HCT116 (cell line): ENCODE results near the gene PDCD6IP. TPM values are rescaled to one million over a fixed set of nuclear protein-coding genes. Genes with fewer than 3 reads are reported as not detected.
"Not testable (repeated sequence)": the region's sequence is repeated elsewhere in the genome, so short reads cannot be mapped to it uniquely, and the experiment has no call there.

Source experiments
- ATAC-seq: fragments of 200-7000 bp; cut with Tn5 transposase; 2 replicates; pipeline ENCODE4 v1.9.1; 2020; ENCODE audit warnings: mild to moderate bottlenecking, moderate library complexity
- BruUV-seq: library from RNA; stranded (reverse); fragments of 400-500 nt; replicated peaks from 2 replicates; lab custom pipeline; 2021; lab: Mats Ljungman, UMichigan
- CTCF ChIA-PET: fragments of 300-600 bp; sonication (Branson Sonifier 250); formaldehyde crosslinking; loops from one replicate; lab custom pipeline; 2021; ENCODE audit warnings: antibody characterized with exemption; lab: Charles Lee
- POLR2A ChIA-PET: fragments of 300-600, 350-600 bp; sonication (Branson Sonifier 250); formaldehyde crosslinking; loops from one replicate; lab custom pipeline; 2021; ENCODE audit warnings: antibody characterized with exemption; lab: Charles Lee
- RAD21 ChIA-PET, 2 experiments: fragments of 300-600 bp; sonication (Branson Sonifier 250); formaldehyde crosslinking; loops; one replicate each; lab custom pipeline; 2023; ENCODE audit warnings: low total read pairs in 2 of 2; ENCODE audit not compliant: uncharacterized antibody in 2 of 2, unreplicated experiment in 2 of 2, low non-redundant PET in 1 of 2; lab: Charles Lee
- DNase-seq: peaks from one replicate; pipeline ENCODE4 v3.0.0-alpha.2; 2010; ENCODE audit warnings: low read depth, low spot score
- H2AFZ ChIP-seq: fragments of 200-600 bp; shearing (Covaris generic), sonication (generic); 2 replicates; pipeline ENCODE4 v1.6.1; 2017; ENCODE audit warnings: low read depth, mixed run types, mixed read lengths, antibody characterized with exemption, low read length; ENCODE audit not compliant: poor library complexity, severe bottlenecking
- H3K27ac ChIP-seq: 2 replicates; pipeline ENCODE4 v1.5.1; 2012; ENCODE audit warnings: low read depth, low read length
- H3K27me3 ChIP-seq: fragments of 200-600 bp; sonication (generic); 2 replicates; pipeline ENCODE4 v1.6.1; 2016; ENCODE audit warnings: mixed run types, low read length, mixed read lengths; ENCODE audit not compliant: insufficient read depth
- H3K36me3 ChIP-seq, 2 experiments: fragments of 200-500 bp in 1 of 2; fragments of 200-600 bp in 1 of 2; sonication (Bioruptor generic) in 1 of 2; sonication (generic) in 1 of 2; 2 replicates each; pipeline versions ENCODE4 v1.5.1 to v1.6.1; 2014 to 2016; ENCODE audit warnings: low read length in 2 of 2, inconsistent platforms in 1 of 2, mixed read lengths in 1 of 2, mixed run types in 1 of 2; ENCODE audit not compliant: insufficient read depth in 2 of 2, control insufficient read depth in 1 of 2
- H3K4me1 ChIP-seq, 2 experiments: fragments of 200-600 bp in 1 of 2; sonication (generic) in 1 of 2; 2 replicates each; pipeline versions ENCODE4 v1.5.1 to v1.6.1; 2012 to 2017; ENCODE audit warnings: low read length in 2 of 2, inconsistent platforms in 1 of 2, mild to moderate bottlenecking in 1 of 2, mixed read lengths in 1 of 2, mixed run types in 1 of 2, moderate library complexity in 1 of 2; ENCODE audit not compliant: insufficient read depth in 2 of 2, control insufficient read depth in 1 of 2
- H3K4me2 ChIP-seq: fragments of 200-600 bp; sonication (generic); 2 replicates; pipeline ENCODE4 v1.6.1; 2017; ENCODE audit warnings: mixed run types, low read length, mixed read lengths
- H3K4me3 ChIP-seq, 2 experiments: fragments of 200-600 bp in 1 of 2; sonication (generic) in 1 of 2; replicated peaks in 1 of 2; 2 replicates each; pipeline ENCODE4 v1.5.1; 2011 to 2016; ENCODE audit warnings: low read length in 2 of 2, control low read depth in 1 of 2, low read depth in 1 of 2, mild to moderate bottlenecking in 1 of 2, mixed read lengths in 1 of 2, mixed run types in 1 of 2
- H3K79me2 ChIP-seq: fragments of 200-600 bp; sonication (generic); 2 replicates; pipeline ENCODE4 v1.6.1; 2017; ENCODE audit warnings: mild to moderate bottlenecking, mixed run types, low read length, moderate library complexity, mixed read lengths; ENCODE audit not compliant: insufficient read depth
- H3K9ac ChIP-seq: fragments of 200-600 bp; sonication (generic); 2 replicates; pipeline ENCODE4 v1.6.1; 2016; ENCODE audit warnings: low read length, mixed read lengths
- H3K9me2 ChIP-seq: fragments of 200-600 bp; sonication (generic), shearing (Covaris generic); 2 replicates; pipeline ENCODE4 v1.6.1; 2017; ENCODE audit warnings: mixed run types, mild to moderate bottlenecking, moderate library complexity; ENCODE audit not compliant: insufficient read depth
- H3K9me3 ChIP-seq, 2 experiments: fragments of 200-500 bp in 1 of 2; fragments of 200-600 bp in 1 of 2; sonication (Bioruptor generic) in 1 of 2; sonication (generic) in 1 of 2; 2 replicates each; pipeline ENCODE4 v1.6.1; 2014 to 2017; ENCODE audit warnings: low read length in 2 of 2, mixed read lengths in 2 of 2, inconsistent platforms in 1 of 2, low read depth in 1 of 2, mild to moderate bottlenecking in 1 of 2, mixed run types in 1 of 2, moderate library complexity in 1 of 2; ENCODE audit not compliant: control insufficient read depth in 1 of 2, insufficient read depth in 1 of 2
- H4K20me1 ChIP-seq: fragments of 200-600 bp; sonication (generic), shearing (Covaris generic); 2 replicates; pipeline ENCODE4 v1.6.1; 2017; ENCODE audit warnings: mixed run types, mild to moderate bottlenecking, moderate library complexity; ENCODE audit not compliant: insufficient read depth
- FOSL1 ChIP-seq: IDR thresholded peaks from 2 replicates; pipeline ENCODE4 v1.6.1; 2012; ENCODE audit warnings: low read depth
- POLR2A ChIP-seq: IDR thresholded peaks from 2 replicates; pipeline ENCODE4 v1.7.0; 2011; ENCODE audit warnings: borderline replicate concordance; ENCODE audit not compliant: insufficient read depth, insufficient read length; ENCODE audit errors: extremely low read depth
- SIN3A ChIP-seq: IDR thresholded peaks from 2 replicates; pipeline ENCODE4 v1.6.1; 2012; ENCODE audit warnings: low read depth
- ZFX ChIP-seq: fragments of 450-650 bp; IDR thresholded peaks from 2 replicates; pipeline ENCODE4 v1.6.1; 2017
- intact Hi-C: fragments of 100-400 bp; cut with micrococcal nuclease; formaldehyde crosslinking; loops from 2 replicates; pipeline ENCODE4 v1.10.0; 2022
- total RNA-seq: library from RNA; stranded (reverse); gene quantifications from one replicate; pipeline ENCODE4 v1.2.1, GENCODE V29; 2021; ENCODE audit not compliant: unreplicated experiment
- TF ChIP-seq, protein P1 (sequence below): IDR thresholded peaks from 2 replicates; pipeline ENCODE4 v1.6.1; 2011; ENCODE audit warnings: mild to moderate bottlenecking, low read length, moderate library complexity; ENCODE audit not compliant: insufficient replicate concordance; ENCODE audit errors: extremely low read depth

Gene PDCD6IP
- total RNA-seq, 1 experiment from 2014 or later, result 241 TPM

DNA sequence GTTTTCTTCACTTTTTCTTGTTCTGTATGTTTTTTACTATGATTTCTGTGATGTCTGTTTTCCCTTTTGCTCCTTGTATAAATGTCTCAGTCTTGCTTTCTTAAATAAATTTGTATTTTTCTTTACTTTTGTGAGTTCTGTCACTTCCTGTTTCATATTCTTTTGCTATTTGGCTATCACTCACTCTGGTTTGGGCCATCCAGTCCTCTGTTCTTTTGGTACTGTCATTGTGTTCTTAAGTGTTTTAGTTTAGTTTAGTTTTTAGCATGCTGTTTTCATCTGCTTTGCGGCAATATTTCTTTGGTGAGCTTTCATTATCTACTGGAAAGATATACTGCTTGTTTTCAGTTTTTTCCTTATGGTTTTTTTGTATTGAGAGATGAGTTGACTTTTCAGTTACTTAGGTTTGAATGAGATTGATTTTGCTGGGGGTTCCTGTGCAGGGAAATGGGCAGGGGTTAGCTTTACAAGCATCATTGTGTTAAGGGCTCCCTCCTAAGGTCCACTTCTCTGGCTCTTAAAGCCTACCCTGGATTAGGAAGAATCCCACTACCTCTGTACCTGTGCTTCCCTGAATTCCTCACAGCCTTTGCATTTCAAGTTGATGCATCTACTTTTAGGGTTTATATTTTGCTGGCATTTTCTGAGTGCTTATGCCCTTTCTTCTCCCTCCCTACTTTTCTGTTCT is 35.1 kb downstream of the PDCD6IP start (continued):
- TF ChIP-seq, protein P1, sequence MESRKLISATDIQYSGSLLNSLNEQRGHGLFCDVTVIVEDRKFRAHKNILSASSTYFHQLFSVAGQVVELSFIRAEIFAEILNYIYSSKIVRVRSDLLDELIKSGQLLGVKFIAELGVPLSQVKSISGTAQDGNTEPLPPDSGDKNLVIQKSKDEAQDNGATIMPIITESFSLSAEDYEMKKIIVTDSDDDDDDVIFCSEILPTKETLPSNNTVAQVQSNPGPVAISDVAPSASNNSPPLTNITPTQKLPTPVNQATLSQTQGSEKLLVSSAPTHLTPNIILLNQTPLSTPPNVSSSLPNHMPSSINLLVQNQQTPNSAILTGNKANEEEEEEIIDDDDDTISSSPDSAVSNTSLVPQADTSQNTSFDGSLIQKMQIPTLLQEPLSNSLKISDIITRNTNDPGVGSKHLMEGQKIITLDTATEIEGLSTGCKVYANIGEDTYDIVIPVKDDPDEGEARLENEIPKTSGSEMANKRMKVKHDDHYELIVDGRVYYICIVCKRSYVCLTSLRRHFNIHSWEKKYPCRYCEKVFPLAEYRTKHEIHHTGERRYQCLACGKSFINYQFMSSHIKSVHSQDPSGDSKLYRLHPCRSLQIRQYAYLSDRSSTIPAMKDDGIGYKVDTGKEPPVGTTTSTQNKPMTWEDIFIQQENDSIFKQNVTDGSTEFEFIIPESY, result no peak

DNA sequence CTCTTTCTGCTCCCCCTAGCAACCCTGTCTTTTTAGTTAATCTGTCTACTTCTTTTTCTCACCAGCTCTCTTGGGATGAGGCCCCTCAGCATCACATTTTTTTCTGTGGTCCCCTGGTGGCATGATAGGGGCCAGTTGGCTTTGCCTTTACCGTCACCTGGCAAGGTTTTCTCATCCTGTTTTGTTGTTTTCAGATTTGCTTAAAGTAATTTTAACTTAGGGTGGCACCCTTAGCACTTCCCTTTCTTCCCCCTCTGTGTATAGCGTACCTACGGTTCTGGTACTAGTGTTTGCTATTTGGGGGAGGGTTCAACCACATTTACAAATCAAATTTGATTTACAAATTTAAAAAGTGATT is 35.6 kb downstream of the PDCD6IP start:
- Histone ChIP-seq H3K9ac (no peak overlapping the region), H3K27me3 (no peaks in the 10 kb centered on the region), H3K36me3 (peaks cover 5 to 21% of the 10 kb centered on the region in 2 experiments; a peak in 3 of 4 replicates), H3K27ac (no peak overlapping the region), H4K20me1 (no peaks in the 10 kb centered on the region), H2AFZ (no peak overlapping the region), H3K4me3 (no peak overlapping the region), H3K4me2 (no peak overlapping the region), H3K4me1 (no peaks in the 10 kb centered on the region), H3K79me2 (peaks cover 36% of the 10 kb centered on the region), H3K9me2 (no peaks in the 10 kb centered on the region), H3K9me3 (no peaks in the 10 kb centered on the region)
- intact Hi-C loops, result no loop called here
- no peak for ATAC-seq
- ChIA-PET CTCF (no interaction called here), RAD21 (no interaction called here), POLR2A (no interaction called here)
- no peak for DNase-seq
- TF ChIP-seq SIN3A (no peak), ZFX (no peak), POLR2A (no peak), FOSL1 (no peak)
- no TSS peak for BruUV-seq

DNA sequence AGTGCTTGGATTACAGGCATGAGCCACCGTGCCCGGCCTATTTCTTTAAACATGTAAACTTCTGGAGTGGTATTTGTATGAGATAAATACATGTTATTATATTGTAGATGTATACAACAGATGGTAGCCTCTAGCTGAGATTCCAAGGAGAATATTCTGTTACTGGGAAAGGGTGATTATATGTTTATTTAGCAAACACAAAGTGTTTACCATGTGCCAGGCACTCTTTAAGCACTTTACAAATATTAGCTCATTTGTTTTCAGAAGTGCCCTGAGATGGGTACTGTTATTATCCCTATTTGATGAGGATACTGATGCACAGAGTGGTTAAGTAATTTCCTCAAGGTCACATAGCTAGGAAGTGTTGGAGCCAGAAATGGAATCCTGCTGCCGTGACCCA is 38.8 kb downstream of the PDCD6IP start:
- Histone ChIP-seq H3K79me2 (peaks cover 31% of the 10 kb centered on the region), H3K36me3 (peaks cover 2 to 20% of the 10 kb centered on the region in 2 experiments; a peak in 1 of 4 replicates)
- CTCF ChIA-PET, H3K27me3 ChIP-seq, H3K4me1 ChIP-seq, DNase-seq, H3K4me3 ChIP-seq, H3K4me2 ChIP-seq, ATAC-seq, POLR2A ChIA-PET, H4K20me1 ChIP-seq, RAD21 ChIA-PET, H3K9me3 ChIP-seq, intact Hi-C loops, H3K9me2 ChIP-seq, H2AFZ ChIP-seq, BruUV-seq, H3K9ac ChIP-seq, H3K27ac ChIP-seq: not testable (repeated sequence)
